Peyer's patch (tissue), 4 donors: ENCODE measurements around the gene TOM1L1. TPM values are rescaled to one million over a fixed set of nuclear protein-coding genes. Genes with fewer than 3 reads are reported as not detected.

Experiments
- DNase-seq, 3 donors: peaks; one replicate each; pipeline ENCODE4 v3.0.0-alpha.2; 2017 to 2019
- H3K27ac ChIP-seq, 4 donors: fragments of 200-600 bp; sonication (generic); one replicate each; pipeline ENCODE4 v1.5.1; 2016 to 2019
- H3K27me3 ChIP-seq, 2 donors: fragments of 200-600 bp; sonication (generic); one replicate each; pipeline ENCODE4 v1.5.1; 2019
- H3K36me3 ChIP-seq, 3 donors: fragments of 200-600 bp; sonication (generic); one replicate each; pipeline ENCODE4 v1.5.1; 2016 to 2019
- H3K4me1 ChIP-seq, 4 donors: fragments of 200-600 bp; sonication (generic); one replicate each; pipeline ENCODE4 v1.5.1; 2016 to 2019
- H3K4me3 ChIP-seq, 4 donors: fragments of 200-600 bp; sonication (generic); 1 replicate in 3 of 4; 2 replicates in 1 of 4; pipeline ENCODE4 v1.5.1; 2016 to 2019; ENCODE audit warnings: mild to moderate bottlenecking in 1 of 4
- H3K9me3 ChIP-seq, 4 donors: fragments of 200-600 bp; sonication (generic); one replicate each; pipeline ENCODE4 v1.5.1; 2016 to 2019; ENCODE audit warnings: mild to moderate bottlenecking in 1 of 4
- CTCF ChIP-seq, 6 experiments: fragments of 450-650 bp in 4 of 6; fragments of 200-600 bp in 2 of 6; sonication (generic) in 1 of 6; IDR thresholded peaks; one replicate each; pipeline ENCODE4 v1.5.1; 2017 to 2019; ENCODE audit warnings: antibody characterized with exemption in 6 of 6, mild to moderate bottlenecking in 3 of 6, moderate library complexity in 1 of 6
- POLR2A ChIP-seq, 2 donors: fragments of 450-650 bp; IDR thresholded peaks; one replicate each; pipeline ENCODE4 v1.5.1; 2017; ENCODE audit warnings: antibody characterized with exemption in 2 of 2, mild to moderate bottlenecking in 2 of 2, moderate library complexity in 2 of 2
- total RNA-seq, 4 donors: library from RNA; depleted of rRNA; stranded (reverse); fragments of >200 nt; gene quantifications; one replicate each; pipeline ENCODE4 v1.1.0, GENCODE V29; 2016

TOM1L1 gene
- total RNA-seq, 4 donors from 2014 or later, result 35.5 to 108 (median 87.8) TPM

- DNase-seq, result no peak
- Histone ChIP-seq H3K4me1 (peaks cover 0 to 4% (median 0%) of the 10 kb centered on the region in 4 donors), H3K27me3 (no peaks in the 10 kb centered on the region), H3K27ac (peak overlapping the region in 1 of 4 donors; percentile 56), H3K9me3 (no peaks in the 10 kb centered on the region), H3K36me3 (peaks cover 0 to 8% (median 0%) of the 10 kb centered on the region in 3 donors), H3K4me3 (no peak overlapping the region)
- TF ChIP-seq POLR2A (IDR thresholded peaks at IDR 0.05) (no peak), CTCF (IDR thresholded peaks at IDR 0.05) (no peak)
Observed at GRCh38 chr17:54948380-54948779, 47.7 kb downstream of the TOM1L1 start.

GRCh38 chr17:54950116-54950515, 49.5 kb downstream of the TOM1L1 start:
- TF ChIP-seq CTCF (IDR thresholded peaks at IDR 0.05), result no peak
- TF ChIP-seq POLR2A (IDR thresholded peaks at IDR 0.05), result no peak
- no peak overlapping the region for H3K27ac ChIP-seq
- DNase-seq, result no peak
- peaks cover 0 to 4% (median 0%) of the 10 kb centered on the region in 4 donors for H3K4me1 ChIP-seq
- H3K9me3 ChIP-seq, result no peaks in the 10 kb centered on the region
- no peaks in the 10 kb centered on the region for H3K27me3 ChIP-seq
- peaks cover 0 to 17% (median 0%) of the 10 kb centered on the region in 3 donors for H3K36me3 ChIP-seq
- H3K4me3 ChIP-seq, result no peak overlapping the region

- H3K4me1 ChIP-seq, result peaks cover 0 to 4% (median 0%) of the 10 kb centered on the region in 4 donors
- no peaks in the 10 kb centered on the region for H3K9me3 ChIP-seq
- no peak for TF ChIP-seq CTCF (IDR thresholded peaks at IDR 0.05)
- TF ChIP-seq POLR2A (IDR thresholded peaks at IDR 0.05), result no peak
- no peak for DNase-seq
- H3K4me3 ChIP-seq, result no peak overlapping the region
- H3K27me3 ChIP-seq, result no peaks in the 10 kb centered on the region
- no peak overlapping the region for H3K27ac ChIP-seq
- H3K36me3 ChIP-seq, result peaks cover 0 to 17% (median 0%) of the 10 kb centered on the region in 3 donors
Observed at GRCh38 chr17:54951286-54951685, 50.6 kb downstream of the TOM1L1 start.

- H3K4me3 ChIP-seq, result no peak overlapping the region
- peaks cover 0 to 56% (median 0%) of the 10 kb centered on the region in 3 donors for H3K36me3 ChIP-seq
- H3K27me3 ChIP-seq, result no peaks in the 10 kb centered on the region
- TF ChIP-seq POLR2A (IDR thresholded peaks at IDR 0.05) (no peak), CTCF (IDR thresholded peaks at IDR 0.05) (no peak)
- H3K4me1 ChIP-seq, result no peaks in the 10 kb centered on the region
- H3K27ac ChIP-seq, result no peak overlapping the region
- H3K9me3 ChIP-seq, result no peaks in the 10 kb centered on the region
- no peak for DNase-seq
Observed at GRCh38 chr17:54956791-54957190, 56.1 kb downstream of the TOM1L1 start.

- peak; percentile 51 to 62 (median 54) for DNase-seq
- Histone ChIP-seq H3K9me3 (no peaks in the 10 kb centered on the region), H3K4me3 (peak overlapping the region; percentile 65 to 89 (median 84)), H3K27ac (peak overlapping the region; percentile 68 to 88 (median 83)), H3K27me3 (no peaks in the 10 kb centered on the region), H3K36me3 (peaks cover 0 to 18% (median 0%) of the 10 kb centered on the region in 3 donors), H3K4me1 (peaks cover 0 to 32% (median 2%) of the 10 kb centered on the region in 4 donors)
- TF ChIP-seq POLR2A (IDR thresholded peaks at IDR 0.05), result no peak
- peak in 2 of 6 experiments; percentile 30 to 43 for TF ChIP-seq CTCF (IDR thresholded peaks at IDR 0.05)
Observed at GRCh38 chr17:54967621-54968261, 67.1 kb downstream of the TOM1L1 start.
